Measurements from ENCODE around the gene LYVE1.

Gene LYVE1

GRCh38 chr11:10606536-10607208 lies 38.2 kb upstream of the LYVE1 start:
- peak; percentile 43 for DNase-seq (ENCODE audit: low read depth, low spot score)
- H3K4me3 ChIP-seq (ENCODE audit: low read depth, low read length), result no peak overlapping the region
- no peak for TF ChIP-seq CTCF (IDR thresholded peaks at IDR 0.05; ENCODE audit: low read depth, low read length)
- in situ Hi-C loops (cut with HindIII; ENCODE audit: low sequenced_read_pairs), result no loop called here

- TF ChIP-seq CTCF (IDR thresholded peaks at IDR 0.05; ENCODE audit: low read depth, low read length), result no peak
- in situ Hi-C loops (cut with HindIII; ENCODE audit: low sequenced_read_pairs), result no loop called here
- peak; percentile 73 for DNase-seq (ENCODE audit: low read depth, low spot score)
- H3K4me3 ChIP-seq (ENCODE audit: low read depth, low read length), result no peak overlapping the region
These were observed 37.5 kb upstream of the LYVE1 start for GRCh38 chr11:10605941-10606381.

GRCh38 chr11:10604798-10605197 lies 36.3 kb upstream of the LYVE1 start:
- no peak for DNase-seq (ENCODE audit: low read depth, low spot score)
- H3K4me3 ChIP-seq (ENCODE audit: low read depth, low read length), result no peak overlapping the region
- no peak for TF ChIP-seq CTCF (IDR thresholded peaks at IDR 0.05; ENCODE audit: low read depth, low read length)
- in situ Hi-C loops (cut with HindIII; ENCODE audit: low sequenced_read_pairs), result no loop called here

GRCh38 chr11:10604340-10604748 lies 35.9 kb upstream of the LYVE1 start:
- in situ Hi-C loops (cut with HindIII; ENCODE audit: low sequenced_read_pairs), result no loop called here
- H3K4me3 ChIP-seq (ENCODE audit: low read depth, low read length), result no peak overlapping the region
- TF ChIP-seq CTCF (IDR thresholded peaks at IDR 0.05; ENCODE audit: low read depth, low read length), result no peak
- no peak for DNase-seq (ENCODE audit: low read depth, low spot score)

GRCh38 chr11:10603721-10604297 lies 35.3 kb upstream of the LYVE1 start:
- no peak for DNase-seq (ENCODE audit: low read depth, low spot score)
- H3K4me3 ChIP-seq (ENCODE audit: low read depth, low read length), result no peak overlapping the region
- in situ Hi-C loops (cut with HindIII; ENCODE audit: low sequenced_read_pairs), result no loop called here
- TF ChIP-seq CTCF (IDR thresholded peaks at IDR 0.05; ENCODE audit: low read depth, low read length), result no peak

GRCh38 chr11:10602945-10603344 lies 34.5 kb upstream of the LYVE1 start:
- H3K4me3 ChIP-seq (ENCODE audit: low read depth, low read length), result no peak overlapping the region
- DNase-seq (ENCODE audit: low read depth, low spot score), result no peak
- in situ Hi-C loops (cut with HindIII; ENCODE audit: low sequenced_read_pairs), result no loop called here
- TF ChIP-seq CTCF (IDR thresholded peaks at IDR 0.05; ENCODE audit: low read depth, low read length), result no peak

All from astrocyte of the spinal cord (primary cell).